Heart right ventricle (tissue), 16 donors: ENCODE measurements around the gene PIGW. TPM values are rescaled to one million over a fixed set of nuclear protein-coding genes. Genes with fewer than 3 reads are reported as not detected.

Experiments used
- ATAC-seq, 8 donors: fragments of 200-7000 bp; cut with Tn5 transposase; one replicate each; pipeline ENCODE4 v1.9.1; 2020; ENCODE audit warnings: mild to moderate bottlenecking in 8 of 8, moderate library complexity in 8 of 8, moderate number of reproducible peaks in 1 of 8
- DNase-seq, 2 donors: peaks; one replicate each; pipeline ENCODE4 v3.0.0-alpha.2; 2020
- H3K27ac ChIP-seq, 10 donors: fragments of 200-600 bp; sonication (generic) in 2 of 10; one replicate each; pipeline versions ENCODE4 v1.5.0 to v1.8.0; 2020 to 2022; ENCODE audit warnings: mild to moderate bottlenecking in 3 of 10
- H3K27me3 ChIP-seq, 7 donors: fragments of 200-600 bp; one replicate each; pipeline ENCODE4 v1.8.0; 2021 to 2022; ENCODE audit warnings: mild to moderate bottlenecking in 2 of 7
- H3K36me3 ChIP-seq, 9 donors: fragments of 200-600 bp; sonication (generic) in 1 of 9; one replicate each; pipeline versions ENCODE4 v1.5.0 to v1.8.0; 2020 to 2022; ENCODE audit warnings: mild to moderate bottlenecking in 2 of 9
- H3K4me1 ChIP-seq, 9 donors: fragments of 200-600 bp; sonication (generic) in 1 of 9; one replicate each; pipeline versions ENCODE4 v1.5.0 to v1.8.0; 2020 to 2022; ENCODE audit warnings: mild to moderate bottlenecking in 4 of 9
- H3K4me3 ChIP-seq, 10 donors: fragments of 200-600 bp; sonication (generic) in 2 of 10; one replicate each; pipeline versions ENCODE4 v1.5.0 to v1.8.0; 2020 to 2022; ENCODE audit warnings: mild to moderate bottlenecking in 7 of 10, moderate library complexity in 2 of 10
- H3K9me3 ChIP-seq, 11 donors: fragments of 200-600 bp in 10 of 11; sonication (generic) in 2 of 11; one replicate each; pipeline versions ENCODE4 v1.5.0 to v1.8.0; 2013 to 2022; ENCODE audit warnings: mild to moderate bottlenecking in 2 of 11, control low read depth in 1 of 11, moderate library complexity in 1 of 11
- WGBS, 2 donors: extraction: QIAGEN DNeasy Blood & Tissue Kit; methylation state at CpG; one replicate each; pipeline ENCODE4 v1.1.7; 2013; ENCODE audit warnings: inconsistent platforms in 1 of 2; 5-methylcytosine and 5-hydroxymethylcytosine counted together
- intact Hi-C, 10 donors: fragments of 100-400 bp; cut with DNase I; formaldehyde crosslinking; loops; one replicate each; pipeline versions ENCODE4 v1.11.1 to v1.14.2; 2022
- polyA plus RNA-seq, 2 donors: library from polyadenylated mRNA; stranded (reverse); fragments of 200-250 nt; gene quantifications; one replicate each; pipeline ENCODE4 v1.2.3, GENCODE V29; 2013
- total RNA-seq, 10 donors: library from RNA; stranded (reverse); fragmentation: NEBNext Ultra II Directional in 3 of 10; extraction: Animal tissue kit (Norgen Biotek cat#: 25700) in 3 of 10; gene quantifications; one replicate each; pipeline versions ENCODE4 v1.2.1 to v1.2.4, GENCODE V29; 2021 to 2023
- TF ChIP-seq, protein P1 (sequence below), 9 donors: fragments of 200-600 bp; sonication (generic) in 2 of 9; IDR thresholded peaks; one replicate each; pipeline versions ENCODE4 v1.5.0 to v1.8.0; 2021 to 2022; ENCODE audit warnings: antibody characterized with exemption in 9 of 9, mild to moderate bottlenecking in 5 of 9, moderate library complexity in 1 of 9
- donor health status: Arrhythmogenic right ventricular cardiomyopathy.
- donor health status: ischemic (EF 13 %, LVEDD 7.1; RV severe dilation, severe dysfunction).
- donor health status: healthy with polysubstance abuse.
- donor health status: DM: no; HTN: yes; CAD: no.
- donor health status: DM: no; HTN: no; CAD: no.
- donor health status: ischemic (EF 25% LVEDD 6.9; RV normal size, moderate dysfunction).
- donor health status: ischemic (EF 25% LVEDD 5.7; RV mildly dilated, moderate dysfunction).
- donor health status: healthy.
- donor health status: DM: yes; HTN: yes; CAD: no.
- donor health status: Ischemic cardiomyopathy.
- donor health status: ischemic (EF 35%, LVEDD 5.7; RV mildly dilated, moderate dysfunction).
- donor health status: nonischemic (EF 11% LVEDD 7.7; RV severe dilation, severe dysfunction).
- donor health status: DM: yes; HTN: yes; CAD: no.
- donor health status: PGD.
- donor health status: ischemic (EF 29% LVEDD 5.4; RV normal size, mild dysfunction).
- donor health status: nonischemic (EF 23%, LVEDD 6.1; RV moderate dilation, normal function).

The PIGW gene
- total and polyA plus RNA-seq, 12 donors: 2.5 to 10.2 (median 6.2) TPM

DNA sequence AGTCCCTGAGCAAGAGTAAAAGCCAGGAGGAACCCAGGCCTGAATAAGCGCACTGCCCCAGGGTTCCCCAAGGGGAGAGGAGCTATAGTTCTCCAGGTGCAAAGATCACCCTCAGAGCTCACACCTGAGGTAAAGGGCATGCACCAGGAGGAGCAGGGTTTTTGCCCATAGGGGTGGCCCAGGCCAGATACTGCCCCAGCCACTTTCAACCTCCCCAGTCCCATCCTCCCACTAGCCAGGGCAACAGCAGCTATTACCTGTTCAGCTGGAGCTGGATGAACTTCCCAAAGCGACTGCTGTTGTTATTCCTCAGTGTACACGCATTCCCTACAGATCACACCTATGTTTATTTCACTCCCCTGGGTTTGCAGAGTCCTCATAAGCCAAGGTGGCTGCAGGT, 19.9 kb upstream of the PIGW start:
- Histone ChIP-seq H3K9me3 (no peaks in the 10 kb centered on the region), H3K27ac (no peak overlapping the region), H3K4me1 (no peaks in the 10 kb centered on the region), H3K27me3 (no peaks in the 10 kb centered on the region), H3K36me3 (peaks cover 0 to 87% (median 0%) of the 10 kb centered on the region in 9 donors), H3K4me3 (no peak overlapping the region)
- ATAC-seq (no peak), DNase-seq (no peak)
- TF ChIP-seq, protein P1, sequence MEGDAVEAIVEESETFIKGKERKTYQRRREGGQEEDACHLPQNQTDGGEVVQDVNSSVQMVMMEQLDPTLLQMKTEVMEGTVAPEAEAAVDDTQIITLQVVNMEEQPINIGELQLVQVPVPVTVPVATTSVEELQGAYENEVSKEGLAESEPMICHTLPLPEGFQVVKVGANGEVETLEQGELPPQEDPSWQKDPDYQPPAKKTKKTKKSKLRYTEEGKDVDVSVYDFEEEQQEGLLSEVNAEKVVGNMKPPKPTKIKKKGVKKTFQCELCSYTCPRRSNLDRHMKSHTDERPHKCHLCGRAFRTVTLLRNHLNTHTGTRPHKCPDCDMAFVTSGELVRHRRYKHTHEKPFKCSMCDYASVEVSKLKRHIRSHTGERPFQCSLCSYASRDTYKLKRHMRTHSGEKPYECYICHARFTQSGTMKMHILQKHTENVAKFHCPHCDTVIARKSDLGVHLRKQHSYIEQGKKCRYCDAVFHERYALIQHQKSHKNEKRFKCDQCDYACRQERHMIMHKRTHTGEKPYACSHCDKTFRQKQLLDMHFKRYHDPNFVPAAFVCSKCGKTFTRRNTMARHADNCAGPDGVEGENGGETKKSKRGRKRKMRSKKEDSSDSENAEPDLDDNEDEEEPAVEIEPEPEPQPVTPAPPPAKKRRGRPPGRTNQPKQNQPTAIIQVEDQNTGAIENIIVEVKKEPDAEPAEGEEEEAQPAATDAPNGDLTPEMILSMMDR (IDR thresholded peaks at IDR 0.05): no peak
- intact Hi-C loops: loop anchor here in 1 of 10 donors (10.0 kb wide), 1 partner anchor 60 kb away; no protein-coding TSS in a partner anchor
- 95 to 98% methylated on average over 3 of the region's 3 CpGs for WGBS, 2 donors

DNA sequence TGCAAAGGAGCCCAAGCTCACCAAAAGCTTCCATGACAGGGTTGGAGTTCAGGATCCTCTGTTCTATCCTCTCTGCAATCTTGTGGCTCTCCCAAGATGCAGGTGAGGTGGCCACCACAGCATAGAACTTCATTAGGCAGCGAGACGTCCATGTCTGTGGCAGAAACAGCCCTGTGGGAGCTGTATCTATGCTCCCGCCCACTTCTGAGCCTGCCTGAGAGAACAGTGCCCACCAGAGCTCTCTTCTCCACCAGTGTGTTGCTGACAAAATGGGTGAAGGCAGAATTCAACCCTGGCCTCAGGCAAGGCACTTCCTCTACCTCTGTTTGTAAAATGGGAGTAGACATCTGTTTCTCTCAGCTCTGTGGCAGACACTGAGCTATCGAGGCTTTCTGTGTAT, 18.9 kb upstream of the PIGW start:
- H3K4me1 ChIP-seq: no peaks in the 10 kb centered on the region
- H3K4me3 ChIP-seq: no peak overlapping the region
- no peaks in the 10 kb centered on the region for H3K27me3 ChIP-seq
- DNase-seq (no peak), ATAC-seq (no peak)
- H3K36me3 ChIP-seq: peaks cover 0 to 87% (median 0%) of the 10 kb centered on the region in 9 donors
- no peak overlapping the region for H3K27ac ChIP-seq
- WGBS, 2 donors: 88 to 89% methylated on average over 4 of the region's 4 CpGs
- intact Hi-C loops: loop anchor here in 1 of 10 donors (10.0 kb wide), 1 partner anchor 59 kb away; no protein-coding TSS in a partner anchor
- H3K9me3 ChIP-seq: no peaks in the 10 kb centered on the region
- TF ChIP-seq, protein P1 (IDR thresholded peaks at IDR 0.05): no peak

- ATAC-seq (no peak), DNase-seq (no peak)
- Histone ChIP-seq H3K36me3 (peaks cover 0 to 96% (median 24%) of the 10 kb centered on the region in 9 donors), H3K27me3 (no peaks in the 10 kb centered on the region), H3K9me3 (no peaks in the 10 kb centered on the region), H3K4me3 (no peak overlapping the region), H3K4me1 (no peaks in the 10 kb centered on the region), H3K27ac (no peak overlapping the region)
- intact Hi-C loops: no loop called here
- WGBS, 2 donors: 92 to 94% methylated on average over 2 of the region's 2 CpGs
- TF ChIP-seq, protein P1 (IDR thresholded peaks at IDR 0.05): no peak
Measured at GRCh38 chr17:36523113-36523512, 11.7 kb upstream of the PIGW start.

- Histone ChIP-seq H3K36me3 (peaks cover 0 to 100% (median 24%) of the 10 kb centered on the region in 9 donors), H3K27me3 (no peaks in the 10 kb centered on the region), H3K4me1 (peaks cover 0 to 5% (median 0%) of the 10 kb centered on the region in 9 donors), H3K4me3 (no peak overlapping the region), H3K27ac (no peak overlapping the region), H3K9me3 (no peaks in the 10 kb centered on the region)
- ATAC-seq (no peak), DNase-seq (no peak)
- TF ChIP-seq, protein P1 (IDR thresholded peaks at IDR 0.05): no peak
- WGBS, 2 donors: 93 to 98% methylated on average over 4 of the region's 4 CpGs
- intact Hi-C loops: no loop called here
Measured at GRCh38 chr17:36524428-36524876, 10.3 kb upstream of the PIGW start.
